GM04503 (cell line): ENCODE results near the gene PPP1CC.
A peak's percentile ranks its signal among the peaks of the same experiment; 100 is the strongest.
"Not testable (repeated sequence)": the region's sequence is repeated elsewhere in the genome, so short reads cannot be mapped to it uniquely, and the experiment has no call there.

Source experiments
- DNase-seq: peaks from one replicate; pipeline ENCODE4 v3.0.0-alpha.2; 2012; ENCODE audit warnings: low read depth

PPP1CC gene

GRCh38 chr12:110742718-110743570 lies at the start of gene PPP1CC:
Gene PPP1CC (minus strand): TSS chr12:110742891. CDS start chr12:110742707, 184 bp downstream.
- DNase-seq: peak; percentile 47

- DNase-seq: no peak
Measured at GRCh38 chr12:110791589-110791988, 48.9 kb upstream of the PPP1CC start.

- DNase-seq: peak; percentile 69
Measured at GRCh38 chr12:110790301-110790700, 47.6 kb upstream of the PPP1CC start.

GRCh38 chr12:110786012-110786411 lies 43.3 kb upstream of the PPP1CC start:
- DNase-seq: no peak

GRCh38 chr12:110785240-110785639 lies 42.5 kb upstream of the PPP1CC start:
- DNase-seq: no peak

GRCh38 chr12:110782922-110783321 lies 40.2 kb upstream of the PPP1CC start:
- DNase-seq: no peak

- no peak for DNase-seq
Measured at GRCh38 chr12:110782094-110782493, 39.4 kb upstream of the PPP1CC start.

GRCh38 chr12:110780448-110780847 lies 37.8 kb upstream of the PPP1CC start:
- no peak for DNase-seq

GRCh38 chr12:110778833-110779577 lies 36.3 kb upstream of the PPP1CC start:
- DNase-seq: no peak

- no peak for DNase-seq
Measured at GRCh38 chr12:110776410-110776809, 33.7 kb upstream of the PPP1CC start.

GRCh38 chr12:110775997-110776396 lies 33.3 kb upstream of the PPP1CC start:
- DNase-seq: no peak

GRCh38 chr12:110774824-110775223 lies 32.1 kb upstream of the PPP1CC start:
- DNase-seq: no peak

- no peak for DNase-seq
Measured at GRCh38 chr12:110768960-110769359, 26.3 kb upstream of the PPP1CC start.

- no peak for DNase-seq
Measured at GRCh38 chr12:110767863-110768262, 25.2 kb upstream of the PPP1CC start.

GRCh38 chr12:110766311-110767154 lies 23.8 kb upstream of the PPP1CC start:
- DNase-seq: no peak

- not testable (repeated sequence) for DNase-seq
Measured at GRCh38 chr12:110765572-110765971, 22.9 kb upstream of the PPP1CC start.

GRCh38 chr12:110765111-110765510 lies 22.4 kb upstream of the PPP1CC start:
- no peak for DNase-seq

GRCh38 chr12:110763583-110763982 lies 20.9 kb upstream of the PPP1CC start:
- no peak for DNase-seq

GRCh38 chr12:110762891-110763290 lies 20.2 kb upstream of the PPP1CC start:
- no peak for DNase-seq

- DNase-seq: no peak
Measured at GRCh38 chr12:110760204-110760609, 17.5 kb upstream of the PPP1CC start.

- no peak for DNase-seq
Measured at GRCh38 chr12:110758922-110759321, 16.2 kb upstream of the PPP1CC start.

- no peak for DNase-seq
Measured at GRCh38 chr12:110756611-110757010, 13.9 kb upstream of the PPP1CC start.
